Mesodermal cell (in vitro differentiated cells): ENCODE data around the gene HPRT1.

Source experiments
- H3K27ac ChIP-seq: 2 replicates; pipeline ENCODE4 v1.7.0; 2013; ENCODE audit warnings: mild to moderate bottlenecking, low read depth, low read length, moderate library complexity; ENCODE audit not compliant: severe bottlenecking
- H3K36me3 ChIP-seq: 2 replicates; pipeline ENCODE4 v1.7.1; 2013; ENCODE audit warnings: mild to moderate bottlenecking, low read length, moderate library complexity; ENCODE audit not compliant: control insufficient read depth, insufficient read depth
- H3K4me1 ChIP-seq: one replicate; pipeline ENCODE4 v1.7.1; 2013; ENCODE audit warnings: mild to moderate bottlenecking, low read length; ENCODE audit not compliant: insufficient read depth, control insufficient read depth, poor library complexity, severe bottlenecking
- H3K4me3 ChIP-seq: 2 replicates; pipeline ENCODE4 v1.7.0; 2013; ENCODE audit warnings: low read length, control low read depth, mild to moderate bottlenecking; ENCODE audit not compliant: insufficient read depth, poor library complexity, severe bottlenecking; ENCODE audit errors: extremely low read depth
- H3K9me3 ChIP-seq: 2 replicates; pipeline ENCODE4 v1.7.1; 2013; ENCODE audit warnings: mild to moderate bottlenecking, low read length, moderate library complexity; ENCODE audit not compliant: control insufficient read depth
- WGBS, 2 experiments: methylation state at CpG; one replicate each; pipeline ENCODE4 v1.1.5; 2013; ENCODE audit warnings: missing lambda C conversion rate in 2 of 2; ENCODE audit not compliant: insufficient coverage in 2 of 2; 5-methylcytosine and 5-hydroxymethylcytosine counted together

The HPRT1 gene

GRCh38 chrX:134470013-134470412 is 10.0 kb downstream of the HPRT1 start:
- WGBS, 2 experiments = 100% methylated on average over 1 of the region's 1 CpG; no CpG with 5 or more reads in 1 of the 2 experiments
- H3K27ac ChIP-seq = no peak overlapping the region
- H3K36me3 ChIP-seq = peaks cover 6% of the 10 kb centered on the region
- H3K9me3 ChIP-seq = no peaks in the 10 kb centered on the region
- no peaks in the 10 kb centered on the region for H3K4me1 ChIP-seq
- no peak overlapping the region for H3K4me3 ChIP-seq

DNA sequence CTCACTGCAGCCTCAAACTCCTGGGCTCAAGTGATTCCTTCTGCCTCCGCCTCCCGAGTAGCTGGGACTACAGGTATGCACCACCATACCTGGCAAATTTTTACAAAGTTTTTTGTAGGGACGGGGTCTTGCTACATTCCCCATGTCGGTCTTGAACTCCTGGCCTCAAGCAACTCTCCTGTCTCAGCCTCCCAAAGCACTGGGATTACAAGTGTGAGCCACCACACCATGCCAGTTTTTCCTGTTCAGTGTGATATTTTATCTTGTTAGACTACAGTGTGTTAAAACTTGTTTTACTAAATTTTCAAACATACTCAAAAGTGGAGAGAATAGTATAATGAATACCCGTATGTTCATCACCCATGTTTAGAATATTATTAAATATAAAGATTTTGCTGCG is 12.1 kb downstream of the HPRT1 start:
- Histone ChIP-seq H3K9me3 (no peaks in the 10 kb centered on the region), H3K4me1 (no peaks in the 10 kb centered on the region), H3K27ac (no peak overlapping the region), H3K4me3 (no peak overlapping the region), H3K36me3 (peaks cover 8% of the 10 kb centered on the region)
- 100% methylated on average over 1 to 4 of the region's 6 CpGs for WGBS, 2 experiments

DNA sequence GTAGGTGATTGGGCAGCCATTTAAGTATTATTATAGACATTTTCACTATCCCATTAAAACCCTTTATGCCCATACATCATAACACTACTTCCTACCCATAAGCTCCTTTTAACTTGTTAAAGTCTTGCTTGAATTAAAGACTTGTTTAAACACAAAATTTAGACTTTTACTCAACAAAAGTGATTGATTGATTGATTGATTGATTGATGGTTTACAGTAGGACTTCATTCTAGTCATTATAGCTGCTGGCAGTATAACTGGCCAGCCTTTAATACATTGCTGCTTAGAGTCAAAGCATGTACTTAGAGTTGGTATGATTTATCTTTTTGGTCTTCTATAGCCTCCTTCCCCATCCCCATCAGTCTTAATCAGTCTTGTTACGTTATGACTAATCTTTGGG is 16.3 kb downstream of the HPRT1 start:
- Histone ChIP-seq H3K36me3 (peaks cover 5% of the 10 kb centered on the region), H3K4me3 (no peak overlapping the region), H3K27ac (no peak overlapping the region), H3K9me3 (no peaks in the 10 kb centered on the region), H3K4me1 (no peaks in the 10 kb centered on the region)
- WGBS, 2 experiments = no CpG with 5 or more reads among the region's 1 CpG

DNA sequence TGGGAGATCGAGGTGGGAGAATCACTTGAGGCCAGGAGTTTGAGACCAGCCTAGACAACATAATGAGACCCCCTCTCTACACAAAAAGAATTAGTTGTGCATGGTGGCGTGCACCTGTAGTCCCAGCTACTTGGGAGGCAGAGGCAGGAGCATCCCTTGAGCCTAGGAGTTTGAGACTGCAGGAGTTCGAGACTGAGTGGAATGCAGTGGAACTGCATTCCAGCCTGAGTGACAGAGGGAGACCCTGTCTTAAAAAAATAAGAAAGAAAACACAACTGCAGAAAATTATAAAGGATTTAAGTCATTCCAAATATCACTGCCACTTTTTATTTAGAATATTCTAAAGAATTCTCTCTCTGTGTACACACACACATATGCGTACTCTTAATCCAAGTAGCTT is 18.4 kb downstream of the HPRT1 start:
- H3K4me3 ChIP-seq = no peak overlapping the region
- H3K36me3 ChIP-seq = peaks cover 5% of the 10 kb centered on the region
- H3K9me3 ChIP-seq = no peaks in the 10 kb centered on the region
- no peak overlapping the region for H3K27ac ChIP-seq
- WGBS, 2 experiments = no CpG with 5 or more reads among the region's 4 CpGs
- no peaks in the 10 kb centered on the region for H3K4me1 ChIP-seq

GRCh38 chrX:134480061-134480460 is 20.1 kb downstream of the HPRT1 start:
- Histone ChIP-seq H3K9me3 (no peaks in the 10 kb centered on the region), H3K36me3 (peaks cover 2% of the 10 kb centered on the region), H3K4me3 (no peak overlapping the region), H3K4me1 (no peaks in the 10 kb centered on the region), H3K27ac (no peak overlapping the region)
- WGBS, 2 experiments = no CpG with 5 or more reads among the region's 1 CpG

GRCh38 chrX:134481339-134481738 is 21.4 kb downstream of the HPRT1 start:
- no peaks in the 10 kb centered on the region for H3K9me3 ChIP-seq
- H3K36me3 ChIP-seq = no peaks in the 10 kb centered on the region
- H3K4me1 ChIP-seq = no peaks in the 10 kb centered on the region
- no peak overlapping the region for H3K27ac ChIP-seq
- H3K4me3 ChIP-seq = no peak overlapping the region
- WGBS, 2 experiments = no CpG with 5 or more reads among the region's 2 CpGs

- WGBS, 2 experiments = 100% methylated on average over 1 of the region's 3 CpGs; no CpG with 5 or more reads in 1 of the 2 experiments
- H3K36me3 ChIP-seq = no peaks in the 10 kb centered on the region
- no peak overlapping the region for H3K4me3 ChIP-seq
- H3K27ac ChIP-seq = no peak overlapping the region
- H3K9me3 ChIP-seq = no peaks in the 10 kb centered on the region
- H3K4me1 ChIP-seq = no peaks in the 10 kb centered on the region
Measured at GRCh38 chrX:134482371-134482770, 22.4 kb downstream of the HPRT1 start.

- H3K4me1 ChIP-seq = no peaks in the 10 kb centered on the region
- WGBS, 2 experiments = 100% methylated on average over 1 of the region's 1 CpG; no CpG with 5 or more reads in 1 of the 2 experiments
- no peak overlapping the region for H3K27ac ChIP-seq
- no peaks in the 10 kb centered on the region for H3K36me3 ChIP-seq
- H3K4me3 ChIP-seq = no peak overlapping the region
- no peaks in the 10 kb centered on the region for H3K9me3 ChIP-seq
Measured at GRCh38 chrX:134484039-134484438, 24.1 kb downstream of the HPRT1 start.

- H3K27ac ChIP-seq = no peak overlapping the region
- WGBS, 2 experiments = no CpG with 5 or more reads among the region's 2 CpGs
Measured at GRCh38 chrX:134501941-134502340, 42.0 kb downstream of the HPRT1 start.

GRCh38 chrX:134502686-134503085 is 42.7 kb downstream of the HPRT1 start:
- H3K9me3 ChIP-seq = no peaks in the 10 kb centered on the region
- H3K27ac ChIP-seq = no peak overlapping the region
- H3K4me1 ChIP-seq = no peaks in the 10 kb centered on the region
- H3K36me3 ChIP-seq = peaks cover 4% of the 10 kb centered on the region
- no peak overlapping the region for H3K4me3 ChIP-seq

More at GRCh38 chrX:134501941-134502340, 42.0 kb downstream of the HPRT1 start:
- Histone ChIP-seq H3K4me3 (no peak overlapping the region), H3K9me3 (no peaks in the 10 kb centered on the region), H3K4me1 (no peaks in the 10 kb centered on the region), H3K36me3 (peaks cover 4% of the 10 kb centered on the region)

GRCh38 chrX:134512566-134512965 is 52.6 kb downstream of the HPRT1 start:
- H3K27ac ChIP-seq = peak overlapping the region; percentile 92
- H3K36me3 ChIP-seq = no peaks in the 10 kb centered on the region
- no peak overlapping the region for H3K4me3 ChIP-seq
- H3K9me3 ChIP-seq = no peaks in the 10 kb centered on the region
- WGBS, 2 experiments = 73% methylated on average over 3 of the region's 9 CpGs; no CpG with 5 or more reads in 1 of the 2 experiments
- peaks cover 11% of the 10 kb centered on the region for H3K4me1 ChIP-seq
